NCI-H146 treated with DMSO at 0.1 percent for 48 hours (cell line): ENCODE results near the gene PGLYRP2.

Experiments used
- DNase-seq: peaks from one replicate; lab custom pipeline; 2025; ENCODE audit not compliant: unreplicated experiment; lab: John Stamatoyannopoulos, UW

The PGLYRP2 gene

DNA sequence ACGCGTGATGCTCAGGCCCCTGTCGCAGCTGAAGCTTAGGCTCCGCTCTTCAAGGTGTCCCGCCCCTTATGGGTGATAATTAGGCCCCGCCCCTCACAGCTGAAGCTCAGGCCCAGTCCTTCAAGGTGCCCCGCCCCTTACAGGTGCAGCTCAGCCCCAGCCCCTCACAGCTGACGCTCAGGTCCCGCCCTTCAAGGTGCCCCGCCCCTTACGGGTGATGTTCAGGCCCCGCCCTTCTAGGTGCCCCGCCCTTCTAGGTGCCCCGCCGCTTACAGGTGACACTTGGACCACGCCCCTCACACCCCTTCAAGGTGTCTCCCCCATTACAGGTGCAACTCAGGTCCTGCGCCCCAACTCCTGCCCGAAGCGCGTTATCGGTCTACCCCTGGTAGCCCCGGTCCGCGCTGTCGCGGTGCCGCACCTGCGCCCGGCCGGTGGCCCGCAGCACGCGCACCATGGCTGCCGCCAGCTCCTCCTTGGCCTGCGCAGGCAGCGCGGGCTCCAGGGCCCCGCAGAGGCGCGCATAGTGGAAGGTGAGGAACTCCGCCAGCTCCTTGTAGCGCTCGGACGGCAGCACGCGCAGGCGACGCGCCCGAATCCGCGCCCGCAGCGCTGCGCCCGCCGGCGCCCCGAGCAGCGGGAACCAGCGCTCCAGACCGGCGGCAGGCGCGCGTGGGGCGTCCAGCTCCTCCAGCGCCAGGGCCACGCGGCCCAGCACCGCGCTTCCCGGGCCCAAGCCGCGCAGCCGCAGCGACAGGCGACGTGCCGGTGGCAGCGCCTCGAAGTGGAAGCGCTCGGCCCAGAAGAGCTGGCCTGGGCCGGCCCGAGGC is 22.2 kb downstream of the PGLYRP2 start:
- peak; percentile 59 for DNase-seq

DNA sequence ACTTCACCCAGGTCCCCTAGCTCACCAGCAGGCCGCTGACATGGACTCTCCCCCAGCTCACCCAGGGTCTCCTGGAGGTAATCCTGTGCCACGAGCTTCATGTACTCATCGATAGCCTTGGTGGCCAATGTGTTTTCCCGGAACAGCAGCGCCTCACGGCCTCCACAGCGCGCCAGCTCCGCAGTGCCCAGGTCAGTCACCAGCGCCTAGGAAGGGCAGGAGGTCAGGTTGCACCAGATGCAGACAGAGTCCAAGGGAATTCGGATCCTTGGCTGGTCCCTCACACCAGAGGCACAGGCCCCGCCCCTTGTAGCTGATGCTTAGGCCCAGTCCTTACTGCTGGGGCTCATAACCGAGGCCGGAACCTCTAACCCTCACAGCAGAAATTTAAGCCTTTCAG is 22.9 kb downstream of the PGLYRP2 start:
- no peak for DNase-seq

DNA sequence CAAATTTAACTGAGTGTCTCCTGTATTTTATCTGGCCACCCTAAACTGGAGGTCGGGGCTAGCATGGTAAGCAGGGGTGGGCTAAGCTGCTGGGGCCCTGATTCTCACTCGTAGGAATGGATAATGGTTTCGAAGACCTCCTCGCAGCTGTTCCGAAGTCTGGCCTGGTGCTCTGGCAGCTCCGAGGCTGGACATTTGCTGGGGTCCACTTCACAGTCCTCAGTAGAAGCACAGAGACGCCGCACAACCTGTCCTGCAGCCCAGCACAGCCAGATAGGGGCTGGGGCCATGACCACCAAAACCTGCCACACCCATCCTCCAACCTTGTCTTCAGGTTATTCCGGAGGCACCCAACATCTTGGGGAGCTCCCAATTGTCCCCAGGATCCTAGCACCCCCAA is 23.3 kb downstream of the PGLYRP2 start:
- no peak for DNase-seq

DNA sequence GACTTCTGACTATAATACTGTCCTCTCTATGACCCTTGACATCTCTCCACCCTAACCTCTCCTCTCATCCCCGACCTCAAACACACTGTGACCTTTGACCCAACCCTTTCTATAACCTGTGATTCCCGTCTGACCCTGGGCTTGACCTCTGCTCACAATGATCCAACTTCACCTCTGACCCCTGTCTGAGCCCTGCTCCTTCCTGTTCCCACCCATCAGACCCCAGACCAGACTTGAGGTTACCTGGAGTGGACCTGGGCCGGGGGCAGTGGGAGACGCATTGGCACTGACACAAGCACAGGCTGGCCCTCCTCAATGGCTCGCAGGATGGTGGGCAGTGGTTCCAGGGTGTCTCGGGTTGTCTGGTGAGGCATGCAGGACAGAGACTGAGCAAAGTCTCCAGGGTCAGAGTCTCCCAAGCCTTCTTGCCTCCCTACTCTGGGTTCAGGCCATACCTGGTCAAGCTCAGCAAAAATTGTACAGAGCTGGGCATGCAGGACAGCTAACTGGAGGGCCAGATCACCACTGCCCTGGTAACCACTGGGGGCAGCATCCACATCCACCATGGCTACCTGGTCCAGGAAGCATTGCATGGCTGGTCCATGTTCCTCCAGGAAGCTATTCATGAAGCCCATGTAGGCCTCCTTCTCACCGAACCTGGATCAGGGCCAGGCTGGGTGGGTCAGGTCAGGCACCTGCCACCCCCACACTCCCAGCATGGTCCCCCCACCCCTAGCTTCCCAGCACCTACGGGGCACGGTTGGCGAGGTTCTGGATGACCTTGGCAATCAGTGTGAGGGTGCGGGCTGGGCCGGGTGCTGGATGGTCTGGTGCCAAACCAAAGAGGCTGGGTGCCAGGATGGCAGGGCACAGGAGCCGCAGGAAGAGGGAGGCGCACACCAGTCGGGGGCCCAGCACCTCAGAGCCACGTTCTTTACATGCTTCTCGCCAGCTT is 25.1 kb downstream of the PGLYRP2 start:
- DNase-seq: no peak

DNA sequence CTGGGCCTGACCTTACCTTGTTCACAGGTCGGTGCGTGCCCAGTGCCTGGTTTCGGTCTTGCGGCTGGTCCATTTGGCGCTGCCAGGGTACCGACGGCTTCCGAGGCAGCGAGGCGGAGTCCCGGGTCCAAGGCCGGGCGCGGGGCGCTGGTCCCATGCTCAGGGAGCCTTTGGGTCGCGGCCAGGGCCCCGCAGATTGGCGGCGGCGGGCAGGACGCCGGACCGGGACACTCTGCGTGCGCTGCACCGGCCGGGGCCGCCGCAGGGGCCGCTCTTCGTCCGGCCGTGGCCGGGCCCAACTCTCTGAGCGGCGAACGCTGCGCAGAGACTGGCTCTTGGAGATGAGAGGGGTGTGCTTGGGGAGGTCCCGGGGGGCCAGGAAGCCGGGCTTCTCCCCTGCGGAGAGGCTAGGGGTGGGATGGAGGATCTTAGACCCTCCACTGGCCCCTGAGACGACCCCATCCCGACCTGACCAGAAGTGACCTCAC is 26.2 kb downstream of the PGLYRP2 start:
- DNase-seq: no peak

DNA sequence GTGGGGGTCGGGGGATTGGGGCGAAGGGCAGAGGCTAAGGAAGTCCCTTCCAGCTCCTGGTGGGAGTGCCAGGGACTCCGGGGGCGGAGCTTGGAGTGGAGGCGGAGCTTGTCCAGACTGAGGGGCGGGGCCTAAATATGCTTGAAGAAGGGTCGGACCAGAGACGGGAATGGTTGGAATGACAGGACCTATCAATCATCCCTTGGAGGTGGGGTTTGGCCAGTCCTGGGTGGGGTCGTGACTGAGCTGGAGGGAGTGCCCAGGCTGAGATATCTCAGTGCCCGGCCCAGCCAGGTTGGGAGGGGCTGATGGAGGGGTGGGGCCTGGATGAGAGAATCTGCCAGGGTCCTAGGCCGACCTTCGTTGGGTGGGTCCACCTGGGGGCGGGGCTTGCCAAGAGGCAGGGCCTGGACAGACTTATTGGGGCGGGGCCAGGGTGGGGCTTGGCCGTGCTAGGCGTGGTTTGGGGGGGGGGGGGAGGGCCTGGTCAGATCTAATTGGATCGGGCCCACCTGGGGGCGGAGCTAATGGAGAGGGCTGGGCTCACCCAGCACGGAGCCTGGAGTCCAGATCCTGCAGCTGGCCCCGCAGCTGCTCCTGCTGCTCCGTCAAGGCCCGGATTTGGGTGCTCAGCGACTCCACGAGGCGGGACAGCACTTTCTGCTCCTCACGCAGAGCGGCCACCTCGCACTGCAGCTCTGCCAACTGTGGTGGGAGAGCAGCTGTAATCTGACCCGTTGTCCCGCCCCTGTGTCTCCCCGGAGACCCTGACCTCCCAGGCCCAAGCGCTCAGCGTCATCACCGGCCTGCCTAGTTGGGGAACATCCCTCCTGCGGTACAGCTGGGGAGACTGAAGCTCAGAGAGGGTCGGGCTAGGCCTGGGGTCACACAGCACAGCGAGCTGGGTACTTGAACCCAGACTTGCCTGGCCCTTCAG is 26.9 kb downstream of the PGLYRP2 start:
- DNase-seq: peak; percentile 57

DNA sequence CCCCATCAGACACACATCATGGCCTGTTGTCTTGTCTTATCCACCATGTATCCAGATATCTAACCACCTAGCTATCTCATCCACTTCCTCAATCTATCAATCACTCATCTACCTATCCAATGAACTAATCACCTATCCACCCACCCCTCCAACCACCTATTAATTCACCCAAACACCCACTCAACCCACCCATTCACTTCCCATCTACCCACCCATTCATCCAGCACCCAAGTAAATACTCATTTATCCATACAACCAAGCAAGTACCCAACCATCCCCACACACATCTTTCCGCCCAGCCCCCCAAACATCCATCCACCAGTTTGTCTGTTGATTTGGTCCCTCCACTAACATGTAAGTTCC is 28.8 kb downstream of the PGLYRP2 start:
- no peak for DNase-seq

DNA sequence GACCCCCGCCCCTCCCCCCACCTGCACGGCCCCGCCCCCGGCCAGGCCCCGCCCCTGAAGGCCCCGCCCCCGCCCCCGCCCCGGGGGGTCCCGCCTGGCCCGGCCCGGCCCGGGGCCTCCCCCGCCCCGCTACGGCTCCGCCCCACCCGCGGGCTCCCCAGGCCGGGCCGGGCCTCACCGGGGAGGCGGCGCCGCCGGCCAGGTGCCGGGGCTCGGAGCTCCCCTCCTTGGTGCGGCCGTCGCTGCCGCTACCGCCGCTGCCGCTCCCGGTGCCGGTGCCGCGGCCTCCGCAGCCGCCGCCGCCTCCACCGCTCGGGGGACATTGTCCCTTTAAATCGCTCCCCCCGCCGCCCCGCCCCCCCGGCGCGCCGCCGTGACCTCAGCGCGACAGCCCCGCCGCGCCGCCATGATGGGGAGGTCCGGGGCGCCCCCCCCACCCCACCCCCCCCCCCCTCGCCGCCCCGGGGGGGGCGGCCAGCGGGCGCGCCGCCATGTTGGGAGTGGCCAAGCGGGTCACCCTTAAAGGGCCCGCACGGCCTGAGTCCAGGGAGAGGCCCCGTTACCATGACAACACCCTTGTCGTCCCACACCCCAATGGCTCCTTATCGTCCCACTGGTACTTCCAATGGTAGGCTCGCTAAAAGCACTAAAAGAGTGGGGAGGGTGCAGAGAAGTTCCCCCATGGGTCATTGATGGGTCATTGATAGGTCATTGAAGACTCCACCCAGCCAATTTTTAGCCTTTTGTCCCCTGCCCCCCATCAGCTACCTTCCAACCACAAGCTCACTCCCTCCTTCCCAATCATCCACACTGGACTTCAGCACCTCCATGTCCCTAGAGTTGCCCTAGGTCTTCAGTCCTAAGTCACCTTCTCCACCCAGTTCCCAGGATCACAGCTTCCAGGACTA is 29.4 kb downstream of the PGLYRP2 start, which contains the start of gene WIZ:
TSS of gene WIZ (minus strand) at position 337 of the 908 bp plus-strand sequence. CDS start 1,649 bp downstream, outside the sequence.
- DNase-seq: peak; percentile 43

DNA sequence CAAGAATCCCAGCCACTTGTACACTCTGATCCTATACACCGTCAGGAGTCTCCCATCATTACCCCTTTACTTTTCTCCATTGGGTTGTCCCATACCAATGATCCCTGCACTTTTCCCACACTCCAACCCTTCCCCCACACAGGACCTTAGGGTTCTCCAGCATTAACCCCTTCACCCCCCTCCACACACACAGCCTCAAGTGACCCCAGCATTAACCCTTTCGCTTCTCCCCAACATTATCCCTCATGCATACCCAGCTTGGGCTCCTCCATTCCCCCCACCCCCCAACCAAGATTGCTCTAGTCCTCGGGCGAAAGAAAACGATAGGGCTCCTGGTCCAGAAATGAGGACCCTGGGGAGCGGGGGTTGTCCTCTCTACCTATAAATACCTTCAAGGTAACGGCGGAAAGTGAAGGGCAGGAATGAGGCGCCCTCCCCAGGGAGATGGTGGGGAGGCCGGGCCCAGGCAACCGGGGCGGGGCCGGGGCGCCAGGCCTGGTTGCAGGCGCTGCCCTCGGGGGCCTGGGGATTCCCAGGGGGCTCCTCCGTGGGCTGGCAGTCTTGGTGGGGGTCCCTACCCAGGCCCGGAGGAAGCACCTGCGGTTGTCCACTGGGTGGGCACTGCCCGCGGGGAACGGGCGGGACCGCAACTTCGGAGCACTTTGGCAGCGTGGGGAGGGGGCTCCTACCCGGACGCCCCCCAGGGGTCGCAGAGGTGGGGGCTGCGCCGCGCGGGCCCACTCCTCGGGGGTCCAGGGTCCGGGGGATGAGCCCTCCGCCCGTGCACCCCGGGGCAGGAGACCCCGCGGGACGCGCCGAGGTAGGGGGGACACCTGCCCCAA is 30.3 kb downstream of the PGLYRP2 start:
- no peak for DNase-seq

DNA sequence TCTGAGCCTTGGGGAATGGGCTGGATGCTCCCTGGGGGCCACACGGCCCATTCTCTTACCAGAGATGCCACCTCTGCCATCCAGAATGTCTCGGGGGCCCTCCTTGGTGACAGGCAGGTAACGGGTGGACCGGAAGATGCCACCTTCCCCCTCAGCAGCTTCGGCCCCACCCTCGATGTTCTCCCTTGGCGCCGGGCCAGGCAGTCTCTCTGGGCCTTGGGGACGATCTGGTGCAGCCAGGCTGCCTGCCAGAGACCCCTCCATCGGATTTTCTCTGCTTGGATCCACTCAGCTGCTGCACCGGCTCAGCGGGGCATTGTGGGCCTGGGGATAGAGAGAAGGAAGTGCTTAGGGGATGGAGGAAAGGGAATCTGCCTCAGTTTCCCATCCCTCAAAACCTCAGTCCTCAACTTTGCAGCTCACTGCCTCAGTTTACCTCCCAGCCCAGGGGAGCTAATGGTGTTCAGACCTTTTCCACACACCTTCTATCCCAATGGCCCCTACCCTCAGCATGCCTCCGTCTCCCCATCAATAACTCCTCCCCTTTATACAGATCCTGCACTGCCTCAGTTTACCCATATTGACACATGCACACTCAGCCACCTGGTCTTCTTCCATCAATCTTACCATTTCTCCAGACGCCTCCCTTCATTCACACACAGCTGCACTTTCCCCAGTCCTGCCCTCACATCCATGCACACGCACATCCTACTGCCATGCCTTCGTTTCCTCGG is 31.1 kb downstream of the PGLYRP2 start:
- no peak for DNase-seq

DNA sequence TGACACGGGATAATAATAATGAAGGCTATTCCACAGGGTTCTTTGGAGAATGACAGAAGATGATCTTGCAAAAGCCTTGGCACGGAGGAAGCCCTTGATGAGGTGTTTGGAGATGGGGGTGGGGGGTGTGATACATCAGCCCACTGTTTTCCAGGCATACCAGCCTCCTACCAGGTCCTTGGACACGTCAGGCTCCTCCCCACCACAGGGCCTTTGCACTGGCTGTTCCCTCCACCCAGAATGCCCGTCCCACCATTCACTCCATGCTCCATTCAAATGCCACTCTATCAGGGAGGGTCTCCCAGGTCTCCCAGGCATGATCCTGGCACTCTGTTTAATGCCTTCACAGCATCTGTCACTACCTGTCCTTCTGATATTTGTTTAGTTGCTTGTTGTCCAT is 32.2 kb downstream of the PGLYRP2 start:
- DNase-seq: no peak

DNA sequence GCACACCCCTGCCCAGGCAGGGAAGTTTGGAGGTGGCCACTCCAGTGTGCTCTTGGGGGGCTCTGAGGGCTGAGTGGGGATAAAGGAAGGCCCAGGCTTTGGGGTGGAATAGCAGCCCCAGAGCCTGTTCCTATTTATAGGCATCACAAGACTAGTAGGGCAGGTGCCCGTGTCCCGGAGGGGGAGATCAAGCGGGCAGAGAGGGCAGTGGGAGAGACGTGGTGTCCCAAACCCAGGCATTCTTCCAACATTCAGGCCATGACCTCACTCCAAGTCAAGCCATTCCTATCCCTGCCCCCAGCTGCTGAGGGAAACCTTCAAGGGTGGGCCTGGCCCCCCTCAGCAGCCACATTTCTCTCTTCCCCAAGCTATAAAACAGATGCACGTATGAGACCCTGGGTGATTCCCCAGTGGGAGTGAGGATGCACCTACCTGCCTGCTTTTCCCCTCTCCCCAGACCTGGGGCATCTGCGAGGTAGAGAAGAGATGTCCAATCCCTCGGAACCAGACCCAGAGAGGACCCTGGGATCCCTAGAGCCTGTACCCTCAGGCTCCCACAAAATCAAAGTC is 33.4 kb downstream of the PGLYRP2 start:
- DNase-seq: no peak

DNA sequence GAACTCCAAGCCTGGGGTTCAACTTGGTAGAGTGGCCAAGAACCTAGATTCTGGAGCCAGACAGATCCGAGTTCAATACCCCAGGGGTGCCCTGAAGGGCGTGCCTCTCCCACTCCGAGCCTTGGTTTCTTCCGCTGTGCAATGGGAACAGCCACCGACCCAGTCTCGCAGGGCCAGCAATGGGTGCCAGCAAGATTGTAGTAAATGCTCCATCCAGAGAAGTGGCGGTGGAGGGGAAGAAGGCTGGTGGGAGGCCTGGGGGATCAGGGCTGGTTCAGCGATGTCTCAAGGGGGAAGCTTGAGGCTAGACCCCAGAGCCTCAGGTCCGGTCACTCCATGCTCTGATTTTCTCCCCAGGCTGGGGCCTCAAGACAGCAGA is 34.1 kb downstream of the PGLYRP2 start:
- DNase-seq: no peak

DNA sequence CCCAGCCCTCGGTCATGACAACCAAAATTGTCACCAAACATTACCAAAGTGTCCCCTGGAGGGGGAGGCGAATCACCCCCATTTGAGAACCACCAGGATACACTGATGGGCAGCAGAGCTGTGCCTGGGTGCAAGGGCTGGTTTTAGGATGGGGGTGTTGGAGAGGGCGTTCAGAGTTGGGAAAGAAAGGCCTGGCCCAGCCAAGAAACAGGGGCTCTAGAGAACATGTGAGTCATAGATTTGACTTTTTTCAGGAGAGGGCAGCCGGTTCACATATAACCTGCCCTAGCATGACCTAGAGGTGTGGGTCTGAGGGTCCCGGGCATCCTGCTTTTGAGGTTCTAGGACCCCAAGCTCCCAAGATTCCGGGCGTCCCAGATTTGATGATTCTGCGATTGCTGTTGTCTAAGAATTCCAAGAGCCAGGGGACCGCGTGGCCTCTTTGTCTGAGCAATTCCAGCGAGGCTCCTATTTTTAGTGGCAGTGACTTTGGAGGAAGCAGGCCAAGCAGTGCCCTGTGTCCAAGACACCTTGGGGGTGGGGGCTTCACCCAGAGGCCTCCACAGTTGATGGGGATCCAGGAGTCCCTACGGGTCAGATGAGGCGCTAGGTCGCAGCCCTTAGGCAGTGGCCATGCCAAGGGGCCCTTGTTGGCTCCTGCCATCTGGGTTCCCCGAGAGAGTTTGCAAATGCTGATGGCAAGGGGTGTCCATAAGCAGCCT is 34.6 kb downstream of the PGLYRP2 start:
- no peak for DNase-seq

DNA sequence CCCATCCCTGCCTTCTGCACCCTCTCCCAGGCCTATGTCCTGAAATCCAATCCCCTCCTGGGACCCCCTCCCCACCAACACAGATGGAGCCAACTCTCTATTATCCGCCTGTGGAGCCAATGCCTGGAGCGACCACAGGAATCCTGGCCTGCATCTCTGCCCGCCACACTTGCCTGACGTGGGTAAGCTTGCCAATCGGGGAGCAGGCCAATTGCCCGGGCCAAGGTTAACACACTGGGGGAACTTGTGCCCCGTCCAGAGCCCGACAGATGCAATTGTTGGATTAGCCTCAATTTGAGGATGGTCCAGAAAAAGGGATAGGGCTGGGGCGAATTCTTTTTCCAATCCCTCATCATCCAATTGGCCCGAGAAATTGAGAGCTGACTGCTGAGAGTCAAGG is 35.5 kb downstream of the PGLYRP2 start:
- DNase-seq: no peak

DNA sequence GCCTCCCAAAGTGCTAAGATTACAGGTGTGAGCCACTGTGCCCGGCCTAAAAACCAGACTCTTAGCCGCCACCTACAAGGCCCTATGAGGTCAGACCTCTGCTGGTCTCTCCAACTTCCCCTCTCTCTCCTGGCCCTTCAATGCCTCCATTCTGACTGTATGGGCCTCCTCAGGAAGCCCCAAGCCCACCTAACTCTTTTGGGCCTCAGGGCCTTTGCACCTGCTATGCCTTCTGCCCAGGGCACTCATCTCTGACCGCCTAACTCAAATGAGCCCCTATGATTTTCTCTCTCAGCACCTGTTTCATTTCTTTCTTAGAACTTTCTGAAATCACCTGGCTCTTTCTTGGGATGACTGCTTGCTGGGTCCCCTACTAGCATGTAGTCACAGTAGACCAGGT is 36.0 kb downstream of the PGLYRP2 start:
- DNase-seq: no peak
